NK-92 (cell line): ENCODE measurements around the gene HYPK.
A peak's percentile ranks its signal among the peaks of the same experiment; 100 is the strongest.
"Not testable (repeated sequence)": the region's sequence is repeated elsewhere in the genome, so short reads cannot be mapped to it uniquely, and the experiment has no call there.

ENCODE experiments used
- DNase-seq: peaks from one replicate; lab custom pipeline; 2025; ENCODE audit not compliant: unreplicated experiment; lab: John Stamatoyannopoulos, UW

The HYPK gene

GRCh38 chr15:43795197-43795596 lies 5.2 kb upstream of the HYPK start:
- DNase-seq: no peak

- DNase-seq: no peak
Observed at GRCh38 chr15:43795997-43796396, 4.4 kb upstream of the HYPK start.

GRCh38 chr15:43796566-43796965 lies 3.8 kb upstream of the HYPK start:
- no peak for DNase-seq

GRCh38 chr15:43799209-43799944 lies 1.0 kb upstream of the HYPK start:
- no peak for DNase-seq

DNA sequence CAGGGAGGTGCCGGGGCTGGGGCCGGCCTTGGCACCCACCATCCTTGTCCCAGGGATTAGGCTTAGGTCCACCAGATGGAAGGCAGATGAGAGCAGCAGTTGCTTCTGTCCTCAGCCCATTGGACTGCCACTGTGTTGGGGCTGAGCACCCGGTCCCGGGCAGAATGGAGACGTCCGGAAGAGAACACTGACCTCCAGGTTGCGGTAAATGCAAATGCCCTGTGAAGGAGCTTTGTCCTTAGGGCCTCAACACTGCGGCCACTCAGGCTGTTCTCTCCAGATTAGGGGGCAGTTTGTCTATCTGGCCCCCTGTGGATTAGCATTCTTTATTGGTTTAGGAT lies 484 bp upstream of the HYPK start, which contains the start of gene SERINC4:
TSS of gene SERINC4 (minus strand) at position 276 of the 341 bp plus-strand sequence. CDS start at position 42, 234 bp downstream.
- no peak for DNase-seq

GRCh38 chr15:43802676-43803075 lies 2.3 kb downstream of the HYPK start:
- not testable (repeated sequence) for DNase-seq

- DNase-seq: no peak
Observed at GRCh38 chr15:43808435-43808950, 8.1 kb downstream of the HYPK start.

DNA sequence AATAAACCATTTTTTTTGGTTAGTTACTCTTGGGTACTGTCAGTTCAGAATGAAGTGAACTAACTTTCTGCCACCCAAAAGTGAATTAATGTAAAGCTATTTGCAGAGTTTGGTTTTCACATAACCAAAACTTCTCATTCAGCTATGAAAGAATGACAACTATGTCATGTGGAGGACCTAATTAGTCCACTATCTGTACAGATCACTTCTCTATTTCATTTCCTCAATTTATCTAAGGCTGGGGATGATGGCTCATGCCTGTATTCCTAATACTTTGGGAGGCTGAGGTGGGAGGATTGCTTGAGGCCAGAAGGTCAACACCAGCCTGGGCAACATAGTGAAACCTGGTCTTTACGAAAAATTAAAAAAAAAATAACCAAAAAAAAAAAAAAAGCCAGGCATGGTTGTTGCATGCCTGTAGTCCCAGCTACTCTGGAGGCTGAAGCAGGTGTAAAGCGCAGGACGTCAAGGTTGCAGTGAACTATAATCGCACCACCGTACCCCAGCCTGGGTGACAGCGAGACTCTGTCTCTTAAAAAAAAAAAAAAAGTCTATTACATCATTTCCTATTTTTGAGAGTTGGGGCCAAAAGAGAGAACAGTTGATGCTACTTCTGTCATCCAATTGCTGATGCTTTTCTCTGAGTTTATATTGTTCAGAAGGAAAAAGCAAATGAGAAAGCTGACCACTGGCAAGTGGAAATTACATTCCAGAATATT lies 8.7 kb downstream of the HYPK start:
- DNase-seq: no peak

DNA sequence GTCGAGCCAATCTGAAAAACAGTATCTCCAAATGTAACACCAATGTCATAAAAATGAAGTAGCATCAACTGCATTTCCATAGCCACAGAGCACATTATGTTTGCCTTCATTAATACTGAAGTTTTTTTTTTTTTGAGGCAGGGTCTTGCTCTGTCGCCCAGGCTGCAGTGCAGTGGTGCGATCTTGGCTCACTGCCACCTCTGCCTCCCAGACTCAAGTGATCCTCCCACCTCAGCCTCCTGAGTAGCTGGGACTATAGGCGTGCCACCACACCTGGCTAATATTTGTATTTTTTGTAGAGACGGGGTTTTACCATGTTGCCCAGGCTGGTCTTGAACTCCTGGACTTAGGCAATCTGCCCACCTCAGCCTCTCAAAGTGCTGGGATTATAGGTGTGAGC lies 14.7 kb downstream of the HYPK start:
- not testable (repeated sequence) for DNase-seq

DNA sequence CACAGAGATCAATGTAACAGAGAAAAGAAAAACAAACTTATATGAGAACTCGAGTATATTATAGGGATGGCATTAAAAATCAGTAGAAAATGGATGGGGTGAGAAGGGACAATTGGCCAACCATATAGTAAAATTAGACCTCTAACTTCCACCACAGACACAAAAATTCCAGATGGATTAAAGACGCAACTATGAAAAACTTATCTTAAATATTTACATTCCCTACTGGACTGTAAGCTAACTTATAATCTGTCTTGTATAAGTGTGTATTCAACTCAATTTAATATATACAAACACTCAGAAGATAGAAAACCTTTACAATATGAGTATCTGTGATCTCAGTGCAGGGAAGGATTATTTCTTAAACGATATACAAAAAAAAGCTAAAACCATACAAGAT lies 21.1 kb downstream of the HYPK start:
- DNase-seq: no peak

DNA sequence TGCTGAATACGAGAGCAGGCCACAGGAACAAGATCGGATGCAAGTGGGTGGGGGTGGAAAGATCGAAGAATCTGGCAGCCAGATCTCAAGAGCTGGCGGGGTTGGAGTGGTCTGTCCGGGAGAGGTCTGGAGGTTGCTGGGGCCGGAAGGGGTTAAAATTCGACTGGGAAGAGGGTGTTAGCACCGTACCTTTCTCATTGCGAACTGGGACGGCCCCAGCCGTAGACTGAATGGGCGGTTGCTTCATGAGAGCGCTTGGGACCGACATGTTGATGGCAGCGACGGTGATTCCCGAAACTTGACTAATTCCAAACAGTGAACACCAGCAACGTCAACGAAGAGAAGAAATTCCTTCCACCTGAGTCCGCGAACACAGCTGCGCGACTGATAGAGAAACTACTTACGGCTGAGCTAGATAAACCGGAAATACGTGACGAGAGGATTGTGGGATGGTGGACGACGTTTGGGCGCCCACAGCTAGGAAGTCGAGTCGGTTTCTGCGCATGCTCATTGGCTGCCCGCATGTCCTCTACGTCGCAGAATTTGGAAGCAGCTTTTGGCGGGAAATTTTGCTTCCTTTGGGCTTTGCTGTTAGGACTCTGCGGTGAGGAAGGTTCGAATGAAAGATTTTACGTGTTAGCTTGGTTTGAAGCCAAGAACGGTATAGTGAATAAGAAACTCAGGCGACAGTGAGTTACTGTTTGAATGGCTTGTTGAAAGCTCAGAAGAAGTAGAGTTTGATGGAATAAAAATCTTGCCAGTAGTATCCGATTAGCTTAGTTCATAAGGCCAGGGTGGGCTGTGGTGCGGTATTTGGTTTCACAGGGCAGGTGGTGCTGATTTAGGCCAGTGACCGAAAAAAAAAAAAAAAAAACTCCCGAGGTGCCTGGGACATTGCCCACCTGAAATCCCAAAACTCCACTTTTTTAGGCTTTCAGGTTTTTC lies 24.2 kb downstream of the HYPK start, which contains the start of gene MFAP1:
TSS of gene MFAP1 (minus strand) at position 389 of the 945 bp plus-strand sequence. CDS start at position 268, 121 bp downstream.
- DNase-seq: peak; percentile 77

DNA sequence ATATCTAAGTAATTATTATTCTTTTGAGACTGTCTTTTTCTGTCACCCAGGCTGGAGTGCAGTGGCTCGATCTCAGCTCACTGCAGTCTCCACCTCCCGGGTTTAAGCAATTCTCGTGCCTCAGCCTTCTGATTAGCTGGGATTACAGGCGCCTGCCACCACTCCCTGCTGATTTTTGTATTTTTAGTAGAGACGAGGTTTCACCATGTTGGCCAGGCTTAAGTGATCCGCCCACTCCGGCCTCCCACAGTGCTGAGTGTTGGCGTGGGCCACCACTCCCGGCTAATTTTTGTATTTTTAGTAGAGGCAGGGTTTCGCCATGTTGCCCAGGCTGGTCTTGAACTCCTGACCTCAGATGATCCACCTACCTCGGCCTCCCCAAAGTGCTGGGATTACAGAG lies 24.9 kb downstream of the HYPK start:
- not testable (repeated sequence) for DNase-seq

DNA sequence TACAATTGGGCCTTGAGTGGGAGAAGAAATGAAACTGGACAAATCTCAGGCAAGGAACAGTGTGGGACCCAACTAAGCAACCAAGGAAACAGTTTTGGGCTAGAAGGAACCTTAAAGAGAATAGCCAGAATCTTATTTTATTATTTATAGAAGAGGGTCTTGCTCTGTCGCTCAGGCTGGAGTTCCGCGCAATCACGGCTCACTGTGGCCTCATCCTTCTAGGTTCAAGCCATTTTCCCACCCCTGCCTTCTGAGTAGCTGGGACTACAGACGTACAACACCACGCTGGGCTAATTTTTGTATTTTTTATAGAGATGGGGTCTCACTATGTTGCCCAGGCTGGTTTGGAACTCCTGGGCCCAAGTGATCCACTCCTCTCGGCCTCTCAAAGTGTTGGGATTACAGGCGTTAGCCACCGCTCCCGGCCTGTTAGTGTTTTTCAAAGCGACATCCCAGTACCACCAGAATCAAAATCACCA lies 25.7 kb downstream of the HYPK start:
- DNase-seq: no peak

GRCh38 chr15:43826508-43827341 lies 26.3 kb downstream of the HYPK start, which contains the start of gene WDR76:
TSS of gene WDR76 (plus strand) at chr15:43827002. CDS start at chr15:43827033, 31 bp downstream.
- no peak for DNase-seq

DNA sequence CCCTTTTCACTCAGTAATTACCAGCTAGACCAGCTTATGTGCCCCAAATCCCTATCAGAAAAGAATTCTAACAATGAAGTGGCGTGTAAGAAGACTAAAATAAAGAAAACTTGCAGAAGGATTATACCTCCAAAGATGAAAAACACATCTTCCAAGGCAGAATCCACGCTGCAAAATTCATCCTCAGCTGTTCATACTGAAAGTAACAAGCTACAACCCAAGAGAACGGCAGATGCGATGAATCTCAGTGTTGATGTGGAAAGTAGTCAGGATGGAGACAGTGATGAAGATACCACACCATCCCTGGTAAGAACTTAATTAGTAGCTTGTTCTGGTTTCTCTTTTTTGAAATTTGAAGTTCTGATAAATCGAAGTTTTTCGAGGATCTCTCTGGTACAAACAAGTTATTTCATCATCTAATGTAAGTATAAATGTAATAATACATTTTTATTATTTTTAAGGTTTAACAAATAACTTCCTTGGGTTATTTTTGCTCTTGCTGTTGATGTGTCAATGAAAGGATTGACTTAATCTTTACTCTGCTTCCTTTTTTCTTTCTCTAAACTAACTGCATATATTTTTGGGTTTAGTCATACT lies 27.8 kb downstream of the HYPK start:
- no peak for DNase-seq

DNA sequence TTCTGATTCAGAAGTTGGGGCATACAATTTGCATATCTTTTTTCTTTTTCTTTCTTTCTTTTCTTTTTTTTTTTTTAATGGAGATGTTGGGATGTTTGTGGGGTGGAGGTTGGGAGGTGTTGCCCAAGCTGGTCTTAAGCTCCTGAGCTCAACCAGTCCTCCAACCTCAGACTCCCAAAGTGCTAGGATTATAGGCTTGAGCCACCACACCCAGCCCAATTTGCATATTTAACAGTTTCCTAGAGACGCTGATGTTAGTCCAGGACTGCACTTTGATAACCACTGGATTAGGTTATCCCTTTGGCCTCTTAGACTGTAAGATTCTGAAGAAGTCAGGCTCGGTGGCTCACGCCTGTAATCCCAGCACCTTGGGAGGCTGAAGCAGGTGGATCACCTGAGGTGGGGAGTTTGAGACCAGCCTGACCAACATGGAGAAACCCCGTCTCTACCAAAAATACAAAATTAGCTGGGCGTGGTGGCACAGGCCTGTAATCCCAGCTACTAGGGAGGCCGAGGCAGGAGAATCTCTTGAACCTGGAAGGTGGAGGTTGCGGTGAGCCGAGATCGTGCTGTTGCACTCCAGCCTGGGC lies 29.6 kb downstream of the HYPK start:
- not testable (repeated sequence) for DNase-seq

- DNase-seq: not testable (repeated sequence)
Observed at GRCh38 chr15:43830691-43831275, 30.4 kb downstream of the HYPK start.

GRCh38 chr15:43831519-43832052 lies 31.2 kb downstream of the HYPK start:
- not testable (repeated sequence) for DNase-seq
